HCEC 1CT (cell line): ENCODE data around the gene CCNG2.
A peak's percentile ranks its signal among the peaks of the same experiment; 100 is the strongest.

ENCODE experiments used
- DNase-seq: peaks from one replicate; pipeline ENCODE4 v3.0.0-alpha.2; 2017

CCNG2 gene

GRCh38 chr4:77178560-77178959, 21.6 kb downstream of the CCNG2 start:
- DNase-seq = no peak

GRCh38 chr4:77179519-77179918, 22.5 kb downstream of the CCNG2 start:
- no peak for DNase-seq

- no peak for DNase-seq
These were observed 24.7 kb downstream of the CCNG2 start for GRCh38 chr4:77181720-77182119.

GRCh38 chr4:77183777-77184420, 26.9 kb downstream of the CCNG2 start:
- no peak for DNase-seq

- no peak for DNase-seq
These were observed 28.0 kb downstream of the CCNG2 start for GRCh38 chr4:77184974-77185373.

- no peak for DNase-seq
These were observed 28.7 kb downstream of the CCNG2 start for GRCh38 chr4:77185686-77186085.

- DNase-seq = no peak
These were observed 30.3 kb downstream of the CCNG2 start for GRCh38 chr4:77187322-77187721.

GRCh38 chr4:77188498-77189220, 31.7 kb downstream of the CCNG2 start:
- DNase-seq = no peak

GRCh38 chr4:77189412-77189811, 32.4 kb downstream of the CCNG2 start:
- no peak for DNase-seq

GRCh38 chr4:77190053-77190452, 33.0 kb downstream of the CCNG2 start:
- no peak for DNase-seq

- DNase-seq = no peak
These were observed 36.0 kb downstream of the CCNG2 start for GRCh38 chr4:77193046-77193445.

GRCh38 chr4:77193511-77194102, 36.6 kb downstream of the CCNG2 start:
- no peak for DNase-seq

GRCh38 chr4:77194366-77194765, 37.4 kb downstream of the CCNG2 start:
- no peak for DNase-seq

- no peak for DNase-seq
These were observed 38.0 kb downstream of the CCNG2 start for GRCh38 chr4:77194989-77195388.

GRCh38 chr4:77196866-77197265, 39.9 kb downstream of the CCNG2 start:
- DNase-seq = no peak

- DNase-seq = no peak
These were observed 40.4 kb downstream of the CCNG2 start for GRCh38 chr4:77197361-77197760.

GRCh38 chr4:77197831-77198230, 40.8 kb downstream of the CCNG2 start:
- DNase-seq = no peak

- no peak for DNase-seq
These were observed 42.3 kb downstream of the CCNG2 start for GRCh38 chr4:77199276-77199675.

GRCh38 chr4:77199701-77200100, 42.7 kb downstream of the CCNG2 start:
- no peak for DNase-seq

- DNase-seq = no peak
These were observed 44.3 kb downstream of the CCNG2 start for GRCh38 chr4:77201343-77201742.

GRCh38 chr4:77201857-77202256, 44.9 kb downstream of the CCNG2 start:
- DNase-seq = no peak

GRCh38 chr4:77202491-77202890, 45.5 kb downstream of the CCNG2 start:
- DNase-seq = no peak

- peak; percentile 52 for DNase-seq
These were observed 46.6 kb downstream of the CCNG2 start for GRCh38 chr4:77203380-77204197.
